Psoas muscle (tissue), 8 donors: ENCODE measurements around the gene YAF2. TPM values are rescaled to one million over a fixed set of nuclear protein-coding genes. Genes with fewer than 3 reads are reported as not detected.
"Not testable (repeated sequence)": the region's sequence is repeated elsewhere in the genome, so short reads cannot be mapped to it uniquely, and the experiment has no call there.

Source experiments
- ATAC-seq, 4 donors: fragments of 200-7000 bp; cut with Tn5 transposase; one replicate each; pipeline ENCODE4 v1.9.1; 2020; ENCODE audit warnings: moderate library complexity in 3 of 4, mild to moderate bottlenecking in 2 of 4
- DNase-seq, 2 donors: peaks; one replicate each; pipeline ENCODE4 v3.0.0-alpha.2; 2020
- H3K27ac ChIP-seq: fragments of 200-600 bp; one replicate; pipeline ENCODE4 v1.8.0; 2022
- H3K27me3 ChIP-seq, 3 donors: fragments of 200-600 bp in 1 of 3; one replicate each; pipeline versions ENCODE4 v1.6.1 to v1.8.0; 2013 to 2022; ENCODE audit warnings: low read length in 2 of 3, mild to moderate bottlenecking in 2 of 3, moderate library complexity in 1 of 3; ENCODE audit not compliant: insufficient read depth in 3 of 3
- H3K36me3 ChIP-seq, 2 donors: fragments of 200-600 bp in 1 of 2; one replicate each; pipeline versions ENCODE4 v1.6.1 to v1.8.0; 2013 to 2022; ENCODE audit warnings: low read depth in 1 of 2, mild to moderate bottlenecking in 1 of 2, moderate library complexity in 1 of 2; ENCODE audit not compliant: insufficient read depth in 1 of 2
- H3K4me1 ChIP-seq: fragments of 200-600 bp; one replicate; pipeline ENCODE4 v1.8.0; 2022
- H3K4me3 ChIP-seq: fragments of 200-600 bp; one replicate; pipeline ENCODE4 v1.8.0; 2022; ENCODE audit warnings: mild to moderate bottlenecking
- H3K9me3 ChIP-seq: fragments of 200-600 bp; one replicate; pipeline ENCODE4 v1.8.0; 2022
- WGBS, 3 donors: extraction: QIAGEN DNeasy Blood & Tissue Kit; methylation state at CpG; one replicate each; pipeline versions ENCODE4 v1.1.6 to v1.1.7; 2013; 5-methylcytosine and 5-hydroxymethylcytosine counted together
- intact Hi-C, 2 donors: fragments of 100-400 bp; cut with DNase I; formaldehyde crosslinking; loops; one replicate each; pipeline versions ENCODE4 v1.11.0 to v1.14.2; 2022
- polyA plus RNA-seq, 3 donors: library from polyadenylated mRNA; stranded (reverse); fragments of 200-250 nt; gene quantifications; one replicate each; pipeline ENCODE4 v1.2.3, GENCODE V29; 2013
- total RNA-seq, 4 donors: library from RNA; stranded (reverse); fragmentation: NEBNext Ultra II Directional in 2 of 4; extraction: Animal tissue kit (Norgen Biotek cat#: 25700) in 2 of 4; gene quantifications; one replicate each; pipeline versions ENCODE4 v1.2.1 to v1.2.4, GENCODE V29; 2021 to 2023
- TF ChIP-seq, protein P1 (sequence below): fragments of 200-600 bp; IDR thresholded peaks from one replicate; pipeline ENCODE4 v1.8.0; 2022; ENCODE audit warnings: antibody characterized with exemption
- donor health status: healthy with polysubstance abuse.
- donor health status: DM: no; HTN: no; CAD: no; lungs with moderate emphysema.
- donor health status: Bipolar disorder and iron deficiency.
- donor health status: healthy.
- donor health status: DM: yes; HTN: yes; CAD: no.
- donor health status: DM: no; HTN: no; CAD: no.
- donor health status: DM: no; HTN: no; CAD: no.
- donor health status: DM: yes; HTN: yes; CAD: no.

YAF2 gene
- total and polyA plus RNA-seq, 7 donors, result 12.2 to 99.2 (median 50.9) TPM

DNA sequence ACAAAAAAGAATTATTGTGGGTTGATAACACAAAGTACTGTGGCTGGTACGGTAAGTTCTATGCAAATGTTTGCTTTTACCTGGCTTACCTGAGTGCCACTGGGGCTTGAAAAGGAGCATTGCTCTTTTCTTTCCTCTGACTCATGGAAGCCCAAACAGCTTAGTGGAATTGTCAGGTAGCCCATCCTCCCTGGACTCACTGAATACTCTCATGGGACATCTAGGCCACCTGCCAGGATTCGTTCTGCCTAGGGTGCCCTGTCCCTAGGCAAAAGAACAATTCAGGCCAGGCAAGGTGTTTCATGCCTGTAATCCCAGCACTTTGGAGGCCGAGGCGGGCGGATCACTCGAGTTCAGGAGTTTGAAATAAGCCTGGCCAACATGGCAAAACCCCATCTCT, 22.5 kb upstream of the YAF2 start:
- Histone ChIP-seq H3K27ac (no peak overlapping the region), H3K36me3 (no peaks in the 10 kb centered on the region), H3K27me3 (no peaks in the 10 kb centered on the region), H3K4me1 (no peaks in the 10 kb centered on the region), H3K9me3 (no peaks in the 10 kb centered on the region), H3K4me3 (no peak overlapping the region)
- ATAC-seq, result no peak
- TF ChIP-seq, protein P1, sequence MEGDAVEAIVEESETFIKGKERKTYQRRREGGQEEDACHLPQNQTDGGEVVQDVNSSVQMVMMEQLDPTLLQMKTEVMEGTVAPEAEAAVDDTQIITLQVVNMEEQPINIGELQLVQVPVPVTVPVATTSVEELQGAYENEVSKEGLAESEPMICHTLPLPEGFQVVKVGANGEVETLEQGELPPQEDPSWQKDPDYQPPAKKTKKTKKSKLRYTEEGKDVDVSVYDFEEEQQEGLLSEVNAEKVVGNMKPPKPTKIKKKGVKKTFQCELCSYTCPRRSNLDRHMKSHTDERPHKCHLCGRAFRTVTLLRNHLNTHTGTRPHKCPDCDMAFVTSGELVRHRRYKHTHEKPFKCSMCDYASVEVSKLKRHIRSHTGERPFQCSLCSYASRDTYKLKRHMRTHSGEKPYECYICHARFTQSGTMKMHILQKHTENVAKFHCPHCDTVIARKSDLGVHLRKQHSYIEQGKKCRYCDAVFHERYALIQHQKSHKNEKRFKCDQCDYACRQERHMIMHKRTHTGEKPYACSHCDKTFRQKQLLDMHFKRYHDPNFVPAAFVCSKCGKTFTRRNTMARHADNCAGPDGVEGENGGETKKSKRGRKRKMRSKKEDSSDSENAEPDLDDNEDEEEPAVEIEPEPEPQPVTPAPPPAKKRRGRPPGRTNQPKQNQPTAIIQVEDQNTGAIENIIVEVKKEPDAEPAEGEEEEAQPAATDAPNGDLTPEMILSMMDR, result no peak
- intact Hi-C loops, result no loop called here
- 88 to 89% (median 88%) methylated on average over 6 of the region's 6 CpGs for WGBS, 3 donors
- DNase-seq, result no peak

DNA sequence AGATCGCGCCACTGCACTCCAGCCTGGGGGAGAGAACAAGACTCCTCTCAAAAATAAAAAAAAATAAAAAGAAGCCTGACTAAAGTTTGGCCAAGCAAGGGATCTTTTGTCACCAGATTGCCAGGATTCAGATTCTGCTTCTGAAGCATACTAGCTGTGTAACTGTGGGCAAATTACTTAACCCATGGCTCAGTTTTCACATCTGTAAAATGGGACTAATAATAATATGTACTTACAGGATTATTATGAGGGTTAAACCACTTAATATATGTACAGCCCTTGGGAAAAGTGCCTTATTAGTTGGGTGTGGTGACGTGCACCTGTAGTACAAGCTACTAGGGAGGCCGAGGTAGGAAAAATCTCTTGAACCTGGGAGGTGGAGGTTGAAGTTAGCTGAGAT, 21.7 kb upstream of the YAF2 start:
- Histone ChIP-seq H3K4me3 (no peak overlapping the region), H3K27ac (no peak overlapping the region), H3K9me3 (no peaks in the 10 kb centered on the region), H3K36me3 (no peaks in the 10 kb centered on the region), H3K27me3 (no peaks in the 10 kb centered on the region), H3K4me1 (no peaks in the 10 kb centered on the region)
- intact Hi-C loops, result no loop called here
- ATAC-seq (no peak), DNase-seq (no peak)
- 99 to 100% (median 100%) methylated on average over 4 of the region's 4 CpGs for WGBS, 3 donors
- TF ChIP-seq, protein P1, result no peak

DNA sequence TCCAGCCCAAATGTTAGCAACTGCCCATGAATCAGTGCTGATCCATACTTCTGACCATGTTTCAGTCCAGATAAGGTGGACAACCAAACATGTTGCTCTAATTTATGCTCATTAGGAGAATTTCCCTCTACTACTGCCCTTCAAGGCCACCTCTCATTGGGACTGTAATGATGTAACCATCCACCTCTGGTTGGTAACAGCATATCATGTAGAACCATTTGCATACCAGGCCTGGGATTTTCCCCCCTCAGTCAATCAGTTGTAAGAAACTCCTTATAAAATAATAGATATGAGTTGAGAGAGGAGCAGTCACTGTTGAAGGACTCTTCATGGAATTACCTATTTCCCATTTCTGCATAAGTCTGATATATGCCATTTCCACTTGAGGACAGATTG, 17.8 kb upstream of the YAF2 start:
- intact Hi-C loops, result no loop called here
- no peak overlapping the region for H3K4me3 ChIP-seq
- H3K27me3 ChIP-seq, result no peaks in the 10 kb centered on the region
- ATAC-seq, result no peak
- no peaks in the 10 kb centered on the region for H3K9me3 ChIP-seq
- H3K36me3 ChIP-seq, result no peaks in the 10 kb centered on the region
- H3K27ac ChIP-seq, result no peak overlapping the region
- H3K4me1 ChIP-seq, result no peaks in the 10 kb centered on the region
- DNase-seq, result no peak
- TF ChIP-seq, protein P1, result no peak

DNA sequence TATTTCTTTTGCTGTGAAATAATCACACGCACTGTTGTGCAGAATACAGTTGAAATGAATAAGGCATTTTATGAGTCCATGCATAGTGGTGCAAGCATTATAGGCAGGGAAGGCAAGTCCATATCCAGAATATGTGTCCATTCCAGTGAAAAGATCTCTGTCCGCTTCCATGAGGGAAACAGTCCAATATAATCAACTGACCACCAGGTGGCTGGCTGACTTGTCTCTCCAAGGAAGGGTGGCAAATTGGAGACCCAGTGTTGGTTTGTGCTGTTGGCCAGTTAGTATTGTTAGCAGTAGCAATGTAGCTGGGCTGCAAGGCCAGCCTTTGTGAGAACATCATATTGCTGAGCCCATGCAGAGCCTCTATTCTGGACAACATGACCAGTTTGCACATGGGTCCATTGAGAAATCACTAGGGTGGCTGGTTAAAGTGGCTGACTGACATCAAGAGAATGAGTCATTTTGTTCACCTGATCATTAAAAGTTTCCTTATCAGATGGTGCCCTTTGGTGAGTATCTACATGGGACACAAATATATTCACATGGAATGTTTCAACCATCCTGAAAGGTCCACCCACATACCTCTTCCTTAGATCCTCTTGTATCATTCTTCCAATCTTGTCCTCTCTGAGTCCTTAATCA, 17.3 kb upstream of the YAF2 start:
- H3K27ac ChIP-seq, result no peak overlapping the region
- no peak overlapping the region for H3K4me3 ChIP-seq
- no peaks in the 10 kb centered on the region for H3K36me3 ChIP-seq
- TF ChIP-seq, protein P1, result no peak
- no peaks in the 10 kb centered on the region for H3K27me3 ChIP-seq
- intact Hi-C loops, result no loop called here
- ATAC-seq (no peak), DNase-seq (no peak)
- no peaks in the 10 kb centered on the region for H3K4me1 ChIP-seq
- H3K9me3 ChIP-seq, result no peaks in the 10 kb centered on the region
- 98 to 100% (median 99%) methylated on average over 2 of the region's 2 CpGs for whole genome bisulfite sequencing, 3 donors

DNA sequence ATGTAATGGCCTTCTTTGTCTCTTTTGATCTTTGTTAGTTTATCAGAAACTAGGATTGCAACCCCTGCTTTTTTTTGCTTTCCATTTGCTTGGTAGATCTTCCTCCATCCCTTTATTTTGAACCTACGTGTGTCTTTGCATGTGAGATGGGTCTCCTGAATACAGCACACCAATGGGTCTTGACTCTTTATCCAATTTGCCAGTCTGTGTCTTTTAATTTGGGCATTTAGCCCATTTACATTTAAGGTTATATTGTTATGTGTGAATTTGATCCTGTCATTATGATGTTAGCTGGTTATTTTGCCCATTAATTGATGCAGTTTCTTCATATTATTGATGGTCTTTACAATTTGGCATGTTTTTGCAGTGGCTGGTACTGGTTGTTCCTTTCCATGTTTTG, 14.6 kb upstream of the YAF2 start:
- H3K4me3 ChIP-seq, ATAC-seq, H3K4me1 ChIP-seq, H3K9me3 ChIP-seq, H3K27me3 ChIP-seq, H3K27ac ChIP-seq, DNase-seq, H3K36me3 ChIP-seq, intact Hi-C loops: not testable (repeated sequence)
- 73 to 90% (median 85%) methylated on average over 1 of the region's 1 CpG for WGBS, 3 donors

DNA sequence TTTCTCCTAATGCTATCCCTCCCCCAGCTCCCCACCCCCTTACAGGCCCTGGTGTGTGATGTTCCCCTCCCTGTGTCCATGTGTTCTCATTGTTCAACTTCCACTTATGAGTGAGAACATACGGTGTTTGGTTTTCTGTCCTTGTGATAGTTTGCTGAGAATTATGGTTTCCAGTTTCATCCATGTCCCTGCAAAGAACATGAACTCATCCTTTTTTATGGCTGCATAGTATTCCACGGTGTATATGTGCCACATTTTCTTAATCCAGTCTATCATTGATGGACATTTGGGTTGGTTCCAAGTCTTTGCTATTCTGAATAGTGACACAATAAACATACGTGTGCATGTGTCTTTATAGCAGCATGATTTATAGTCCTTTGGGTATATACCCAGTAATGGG, 11.0 kb upstream of the YAF2 start:
- H3K4me1 ChIP-seq, DNase-seq, H3K27ac ChIP-seq, intact Hi-C loops, ATAC-seq, H3K4me3 ChIP-seq, H3K36me3 ChIP-seq, H3K9me3 ChIP-seq, H3K27me3 ChIP-seq: not testable (repeated sequence)
- 84 to 92% (median 85%) methylated on average over 2 to 3 of the region's 3 CpGs for WGBS, 3 donors
